Heart right ventricle (tissue), 16 donors: Measurements from ENCODE around the gene CD200. TPM values are rescaled to one million over a fixed set of nuclear protein-coding genes. Genes with fewer than 3 reads are reported as not detected.
A peak's percentile ranks its signal among the peaks of the same experiment; 100 is the strongest.

ENCODE experiments used
- ATAC-seq, 8 donors: fragments of 200-7000 bp; cut with Tn5 transposase; one replicate each; pipeline ENCODE4 v1.9.1; 2020; ENCODE audit warnings: mild to moderate bottlenecking in 8 of 8, moderate library complexity in 8 of 8, moderate number of reproducible peaks in 1 of 8
- DNase-seq, 2 donors: peaks; one replicate each; pipeline ENCODE4 v3.0.0-alpha.2; 2020
- H3K27ac ChIP-seq, 10 donors: fragments of 200-600 bp; sonication (generic) in 2 of 10; one replicate each; pipeline versions ENCODE4 v1.5.0 to v1.8.0; 2020 to 2022; ENCODE audit warnings: mild to moderate bottlenecking in 3 of 10
- H3K27me3 ChIP-seq, 7 donors: fragments of 200-600 bp; one replicate each; pipeline ENCODE4 v1.8.0; 2021 to 2022; ENCODE audit warnings: mild to moderate bottlenecking in 2 of 7
- H3K36me3 ChIP-seq, 9 donors: fragments of 200-600 bp; sonication (generic) in 1 of 9; one replicate each; pipeline versions ENCODE4 v1.5.0 to v1.8.0; 2020 to 2022; ENCODE audit warnings: mild to moderate bottlenecking in 2 of 9
- H3K4me1 ChIP-seq, 9 donors: fragments of 200-600 bp; sonication (generic) in 1 of 9; one replicate each; pipeline versions ENCODE4 v1.5.0 to v1.8.0; 2020 to 2022; ENCODE audit warnings: mild to moderate bottlenecking in 4 of 9
- H3K4me3 ChIP-seq, 10 donors: fragments of 200-600 bp; sonication (generic) in 2 of 10; one replicate each; pipeline versions ENCODE4 v1.5.0 to v1.8.0; 2020 to 2022; ENCODE audit warnings: mild to moderate bottlenecking in 7 of 10, moderate library complexity in 2 of 10
- H3K9me3 ChIP-seq, 11 donors: fragments of 200-600 bp in 10 of 11; sonication (generic) in 2 of 11; one replicate each; pipeline versions ENCODE4 v1.5.0 to v1.8.0; 2013 to 2022; ENCODE audit warnings: mild to moderate bottlenecking in 2 of 11, control low read depth in 1 of 11, moderate library complexity in 1 of 11
- WGBS, 2 donors: extraction: QIAGEN DNeasy Blood & Tissue Kit; methylation state at CpG; one replicate each; pipeline ENCODE4 v1.1.7; 2013; ENCODE audit warnings: inconsistent platforms in 1 of 2; 5-methylcytosine and 5-hydroxymethylcytosine counted together
- intact Hi-C, 10 donors: fragments of 100-400 bp; cut with DNase I; formaldehyde crosslinking; loops; one replicate each; pipeline versions ENCODE4 v1.11.1 to v1.14.2; 2022
- polyA plus RNA-seq, 2 donors: library from polyadenylated mRNA; stranded (reverse); fragments of 200-250 nt; gene quantifications; one replicate each; pipeline ENCODE4 v1.2.3, GENCODE V29; 2013
- total RNA-seq, 10 donors: library from RNA; stranded (reverse); fragmentation: NEBNext Ultra II Directional in 3 of 10; extraction: Animal tissue kit (Norgen Biotek cat#: 25700) in 3 of 10; gene quantifications; one replicate each; pipeline versions ENCODE4 v1.2.1 to v1.2.4, GENCODE V29; 2021 to 2023
- TF ChIP-seq, protein P1 (sequence below), 9 donors: fragments of 200-600 bp; sonication (generic) in 2 of 9; IDR thresholded peaks; one replicate each; pipeline versions ENCODE4 v1.5.0 to v1.8.0; 2021 to 2022; ENCODE audit warnings: antibody characterized with exemption in 9 of 9, mild to moderate bottlenecking in 5 of 9, moderate library complexity in 1 of 9
- donor health status: Arrhythmogenic right ventricular cardiomyopathy.
- donor health status: ischemic (EF 13 %, LVEDD 7.1; RV severe dilation, severe dysfunction).
- donor health status: healthy with polysubstance abuse.
- donor health status: DM: no; HTN: yes; CAD: no.
- donor health status: DM: no; HTN: no; CAD: no.
- donor health status: ischemic (EF 25% LVEDD 6.9; RV normal size, moderate dysfunction).
- donor health status: ischemic (EF 25% LVEDD 5.7; RV mildly dilated, moderate dysfunction).
- donor health status: healthy.
- donor health status: DM: yes; HTN: yes; CAD: no.
- donor health status: Ischemic cardiomyopathy.
- donor health status: ischemic (EF 35%, LVEDD 5.7; RV mildly dilated, moderate dysfunction).
- donor health status: nonischemic (EF 11% LVEDD 7.7; RV severe dilation, severe dysfunction).
- donor health status: DM: yes; HTN: yes; CAD: no.
- donor health status: PGD.
- donor health status: ischemic (EF 29% LVEDD 5.4; RV normal size, mild dysfunction).
- donor health status: nonischemic (EF 23%, LVEDD 6.1; RV moderate dilation, normal function).

CD200 gene
- total and polyA plus RNA-seq, 12 donors = 0.44 to 3.3 (median 1.2) TPM

DNA sequence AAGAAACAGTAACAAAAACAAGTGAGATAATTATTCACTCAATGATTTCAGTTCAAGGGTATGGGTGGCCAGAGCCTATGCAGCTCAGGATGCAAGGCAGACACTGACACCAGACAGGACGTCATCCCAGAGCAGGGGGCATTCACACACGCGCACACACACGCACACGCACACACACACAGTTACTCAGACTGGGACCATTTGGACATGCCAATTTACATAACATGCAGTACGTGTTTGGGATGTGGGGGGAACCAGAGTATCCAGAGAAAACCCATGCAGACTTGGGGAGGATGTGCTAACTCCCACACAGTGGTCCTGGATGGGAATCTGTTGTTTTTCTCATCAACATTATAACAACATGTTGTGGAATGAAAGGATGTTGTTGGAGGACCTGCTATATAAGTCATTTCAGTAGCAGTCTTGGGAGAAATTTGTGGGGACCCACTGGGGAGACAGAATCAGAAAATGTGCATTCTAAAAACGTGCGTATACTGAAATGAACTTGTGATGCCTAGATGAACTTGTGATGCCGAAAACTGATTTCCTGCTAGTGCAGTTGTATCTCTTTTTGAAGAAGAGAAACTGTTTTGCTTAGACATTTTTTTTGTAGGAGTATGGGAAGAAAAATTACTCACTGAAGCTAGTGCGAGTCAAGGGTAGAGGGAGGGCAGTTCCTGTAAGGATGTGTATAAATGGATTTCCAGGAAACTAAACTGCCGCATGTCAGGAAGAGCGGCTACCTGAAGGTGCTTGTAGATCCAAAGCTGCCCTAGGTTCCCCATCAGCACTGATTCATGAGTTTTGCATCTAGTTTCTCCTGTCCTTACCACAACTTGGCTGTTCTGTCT, 25.2 kb downstream of the CD200 start:
- ATAC-seq = peak; percentile 44 to 77 (median 62)

DNA sequence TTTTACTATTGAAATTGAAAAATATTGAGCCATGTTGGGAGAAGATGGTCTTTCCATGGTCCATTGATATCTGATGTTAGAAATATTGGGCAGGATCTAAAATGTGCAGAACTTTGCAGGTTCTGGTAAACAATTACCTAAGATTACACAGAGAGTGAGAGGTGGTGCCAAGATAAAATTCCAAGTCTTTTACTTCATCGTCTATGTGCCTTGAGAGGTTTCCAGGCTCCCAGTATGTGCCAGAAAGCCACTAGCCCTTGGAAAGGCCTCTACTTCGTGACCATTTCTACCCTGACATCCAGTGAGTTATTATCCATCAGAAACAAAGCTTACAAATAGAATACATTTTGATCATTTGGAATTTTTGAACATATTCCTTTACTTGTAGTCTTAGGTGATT, 27.6 kb downstream of the CD200 start:
- no peaks in the 10 kb centered on the region for H3K36me3 ChIP-seq
- DNase-seq (no peak), ATAC-seq (peak in 5 of 8 donors; percentile 48 to 69 (median 62))
- H3K9me3 ChIP-seq = no peaks in the 10 kb centered on the region
- intact Hi-C loops = loop anchor here in 1 of 10 donors (5.0 kb wide), 1 partner anchor 37 kb away; no protein-coding TSS in a partner anchor
- 50 to 63% methylated on average over 2 of the region's 2 CpGs for WGBS, 2 donors
- peaks cover 0 to 26% (median 11%) of the 10 kb centered on the region in 9 donors for H3K4me1 ChIP-seq
- no peaks in the 10 kb centered on the region for H3K27me3 ChIP-seq
- peak overlapping the region; percentile 38 to 92 (median 78) for H3K27ac ChIP-seq
- peak overlapping the region in 9 of 10 donors; percentile 22 to 54 (median 44) for H3K4me3 ChIP-seq
- TF ChIP-seq, protein P1, sequence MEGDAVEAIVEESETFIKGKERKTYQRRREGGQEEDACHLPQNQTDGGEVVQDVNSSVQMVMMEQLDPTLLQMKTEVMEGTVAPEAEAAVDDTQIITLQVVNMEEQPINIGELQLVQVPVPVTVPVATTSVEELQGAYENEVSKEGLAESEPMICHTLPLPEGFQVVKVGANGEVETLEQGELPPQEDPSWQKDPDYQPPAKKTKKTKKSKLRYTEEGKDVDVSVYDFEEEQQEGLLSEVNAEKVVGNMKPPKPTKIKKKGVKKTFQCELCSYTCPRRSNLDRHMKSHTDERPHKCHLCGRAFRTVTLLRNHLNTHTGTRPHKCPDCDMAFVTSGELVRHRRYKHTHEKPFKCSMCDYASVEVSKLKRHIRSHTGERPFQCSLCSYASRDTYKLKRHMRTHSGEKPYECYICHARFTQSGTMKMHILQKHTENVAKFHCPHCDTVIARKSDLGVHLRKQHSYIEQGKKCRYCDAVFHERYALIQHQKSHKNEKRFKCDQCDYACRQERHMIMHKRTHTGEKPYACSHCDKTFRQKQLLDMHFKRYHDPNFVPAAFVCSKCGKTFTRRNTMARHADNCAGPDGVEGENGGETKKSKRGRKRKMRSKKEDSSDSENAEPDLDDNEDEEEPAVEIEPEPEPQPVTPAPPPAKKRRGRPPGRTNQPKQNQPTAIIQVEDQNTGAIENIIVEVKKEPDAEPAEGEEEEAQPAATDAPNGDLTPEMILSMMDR (IDR thresholded peaks at IDR 0.05) = no peak

More for the DNA sequence above, 25.2 kb downstream of the CD200 start:
- Histone ChIP-seq H3K36me3 (no peaks in the 10 kb centered on the region), H3K27ac (peak overlapping the region in 9 of 10 donors; percentile 40 to 92 (median 76)), H3K4me3 (peak overlapping the region in 9 of 10 donors; percentile 7 to 54 (median 44)), H3K4me1 (peaks cover 0 to 25% (median 9%) of the 10 kb centered on the region in 9 donors), H3K27me3 (no peaks in the 10 kb centered on the region), H3K9me3 (no peaks in the 10 kb centered on the region)
- TF ChIP-seq, protein P1 (IDR thresholded peaks at IDR 0.05) = no peak
- peak in 1 of 2 donors; percentile 47 for DNase-seq
- WGBS, 2 donors = 57 to 72% methylated on average over 12 of the region's 12 CpGs
- intact Hi-C loops = no loop called here

DNA sequence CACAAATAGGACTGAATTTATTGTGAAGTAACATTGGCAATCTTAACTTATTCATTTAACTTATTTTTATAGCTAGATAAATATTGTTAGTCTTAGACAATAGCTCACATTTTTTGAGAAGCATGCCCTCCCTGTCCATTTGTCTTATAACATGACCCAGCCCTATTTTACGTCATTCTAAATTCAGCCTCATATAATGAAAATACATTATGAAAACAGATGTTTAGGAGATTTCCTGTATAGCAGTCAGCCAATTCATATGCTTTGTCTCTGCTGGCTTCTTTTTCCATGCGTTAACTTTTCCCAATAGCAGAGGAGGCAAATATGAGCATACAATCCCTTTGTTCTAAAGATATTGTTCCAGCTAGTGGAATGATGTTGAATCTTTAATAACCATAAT, 29.3 kb downstream of the CD200 start:
- peak overlapping the region; percentile 38 to 92 (median 78) for H3K27ac ChIP-seq
- peak overlapping the region in 9 of 10 donors; percentile 22 to 54 (median 44) for H3K4me3 ChIP-seq
- WGBS, 2 donors = 64 to 71% methylated on average over 2 of the region's 2 CpGs
- no peaks in the 10 kb centered on the region for H3K36me3 ChIP-seq
- TF ChIP-seq, protein P1 (IDR thresholded peaks at IDR 0.05) = no peak
- peaks cover 0 to 29% (median 24%) of the 10 kb centered on the region in 9 donors for H3K4me1 ChIP-seq
- H3K9me3 ChIP-seq = no peaks in the 10 kb centered on the region
- ATAC-seq (peak in 7 of 8 donors; percentile 29 to 59 (median 43)), DNase-seq (no peak)
- intact Hi-C loops = loop anchor here in 1 of 10 donors (5.0 kb wide), 1 partner anchor 35 kb away; no protein-coding TSS in a partner anchor
- no peaks in the 10 kb centered on the region for H3K27me3 ChIP-seq

DNA sequence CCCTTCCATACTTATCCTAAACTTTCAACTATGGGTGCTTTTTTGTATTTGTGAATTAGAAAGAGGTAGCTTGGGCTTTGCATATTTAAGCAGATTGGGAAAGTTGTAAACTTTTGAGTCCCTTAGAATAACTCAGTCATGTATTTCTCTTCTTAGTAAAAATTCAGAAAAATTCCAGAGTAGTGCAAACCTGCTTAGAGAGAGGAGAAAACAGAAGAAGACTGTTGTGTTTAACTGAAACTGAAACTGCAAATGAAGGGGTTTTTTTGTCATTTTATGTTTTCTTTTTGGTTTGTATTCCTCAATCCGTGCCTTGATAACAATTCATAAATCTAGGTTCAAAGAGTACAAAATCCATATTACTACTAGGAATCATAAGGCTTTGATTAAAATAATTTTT, 31.3 kb downstream of the CD200 start:
- no peak for ATAC-seq
- Histone ChIP-seq H3K4me3 (no peak overlapping the region), H3K4me1 (peaks cover 0 to 29% (median 16%) of the 10 kb centered on the region in 9 donors), H3K9me3 (no peaks in the 10 kb centered on the region), H3K27ac (peak overlapping the region in 8 of 10 donors; percentile 27 to 90 (median 50)), H3K36me3 (no peaks in the 10 kb centered on the region), H3K27me3 (no peaks in the 10 kb centered on the region)
- TF ChIP-seq, protein P1 (IDR thresholded peaks at IDR 0.05) = no peak
- DNase-seq = no peak
- 56 to 78% methylated on average over 1 of the region's 1 CpG for WGBS, 2 donors
- intact Hi-C loops = loop anchor here in 1 of 10 donors (5.0 kb wide), 1 partner anchor 33 kb away; no protein-coding TSS in a partner anchor
